LNCaP clone FGC (cell line): ENCODE measurements around the gene GFRA1.

Experiments
- DNase-seq: peaks from one replicate; pipeline ENCODE4 v3.0.0-alpha.2; 2011; ENCODE audit warnings: low read depth
- H3K4me3 ChIP-seq: 2 replicates; pipeline ENCODE4 v1.5.1; 2011; ENCODE audit warnings: mild to moderate bottlenecking, low read depth, low read length, control low read depth
- TF ChIP-seq, protein P1 (sequence below): IDR thresholded peaks from 2 replicates; pipeline ENCODE4 v1.5.1; 2012; ENCODE audit warnings: mild to moderate bottlenecking; ENCODE audit not compliant: control insufficient read depth, insufficient read depth; ENCODE audit errors: extremely low read depth

GFRA1 gene

GRCh38 chr10:116287906-116288501 lies 15.0 kb upstream of the GFRA1 start:
- DNase-seq = peak; percentile 23
- TF ChIP-seq, protein P1, sequence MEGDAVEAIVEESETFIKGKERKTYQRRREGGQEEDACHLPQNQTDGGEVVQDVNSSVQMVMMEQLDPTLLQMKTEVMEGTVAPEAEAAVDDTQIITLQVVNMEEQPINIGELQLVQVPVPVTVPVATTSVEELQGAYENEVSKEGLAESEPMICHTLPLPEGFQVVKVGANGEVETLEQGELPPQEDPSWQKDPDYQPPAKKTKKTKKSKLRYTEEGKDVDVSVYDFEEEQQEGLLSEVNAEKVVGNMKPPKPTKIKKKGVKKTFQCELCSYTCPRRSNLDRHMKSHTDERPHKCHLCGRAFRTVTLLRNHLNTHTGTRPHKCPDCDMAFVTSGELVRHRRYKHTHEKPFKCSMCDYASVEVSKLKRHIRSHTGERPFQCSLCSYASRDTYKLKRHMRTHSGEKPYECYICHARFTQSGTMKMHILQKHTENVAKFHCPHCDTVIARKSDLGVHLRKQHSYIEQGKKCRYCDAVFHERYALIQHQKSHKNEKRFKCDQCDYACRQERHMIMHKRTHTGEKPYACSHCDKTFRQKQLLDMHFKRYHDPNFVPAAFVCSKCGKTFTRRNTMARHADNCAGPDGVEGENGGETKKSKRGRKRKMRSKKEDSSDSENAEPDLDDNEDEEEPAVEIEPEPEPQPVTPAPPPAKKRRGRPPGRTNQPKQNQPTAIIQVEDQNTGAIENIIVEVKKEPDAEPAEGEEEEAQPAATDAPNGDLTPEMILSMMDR = peak; percentile 77
- no peak overlapping the region for H3K4me3 ChIP-seq

DNA sequence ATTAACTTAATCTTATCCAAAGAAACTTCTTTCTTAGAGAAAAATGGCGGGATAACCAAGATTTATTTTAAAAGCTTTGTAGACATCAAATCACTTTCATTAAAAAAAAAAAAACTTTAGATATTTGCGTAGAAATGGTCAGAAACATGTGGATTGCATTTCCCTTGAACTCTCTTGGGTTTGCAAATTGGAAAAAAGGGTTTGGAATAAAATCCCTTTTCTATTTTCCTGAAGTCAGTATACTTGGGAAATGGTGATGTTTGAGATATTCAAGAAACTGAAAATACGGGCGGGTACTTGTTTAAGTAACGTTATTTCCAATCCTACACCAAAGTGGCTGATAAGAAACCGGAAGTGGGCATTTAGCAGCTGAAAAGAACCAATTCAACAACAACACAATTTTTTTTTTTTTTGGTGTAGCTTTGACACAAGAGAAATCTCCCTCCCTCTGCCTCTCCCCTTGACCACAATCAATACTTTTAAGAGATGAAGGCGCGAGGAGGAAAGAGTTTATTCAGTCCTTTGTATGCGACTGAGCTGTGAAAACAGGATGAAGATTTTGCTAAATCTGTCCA lies 13.7 kb upstream of the GFRA1 start:
- DNase-seq = no peak
- TF ChIP-seq, protein P1 = no peak
- no peak overlapping the region for H3K4me3 ChIP-seq

- no peak overlapping the region for H3K4me3 ChIP-seq
- DNase-seq = no peak
- TF ChIP-seq, protein P1 = no peak
Measured at GRCh38 chr10:116281775-116282174, 8.8 kb upstream of the GFRA1 start.

DNA sequence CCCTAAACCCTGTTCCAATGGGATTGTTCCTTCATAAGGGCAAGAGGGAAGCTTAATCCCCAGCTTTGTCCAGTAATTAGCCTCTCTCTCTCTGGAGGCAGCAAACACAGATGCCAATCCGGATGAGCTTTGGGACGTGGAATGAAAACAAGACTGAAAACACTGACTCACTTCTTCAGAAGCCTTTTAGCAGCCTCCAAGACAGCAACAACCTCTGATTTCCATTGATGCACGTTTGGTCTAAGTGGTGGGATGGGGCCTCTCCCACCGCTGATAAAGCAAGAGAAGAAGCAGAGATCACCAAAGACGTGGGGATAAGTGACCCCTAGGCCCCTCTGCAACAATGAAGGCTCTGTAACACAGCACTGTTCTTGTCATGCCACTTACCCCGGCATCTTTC lies 5.8 kb upstream of the GFRA1 start:
- TF ChIP-seq, protein P1 = no peak
- no peak for DNase-seq
- no peak overlapping the region for H3K4me3 ChIP-seq

GRCh38 chr10:116276981-116277380 lies 4.0 kb upstream of the GFRA1 start:
- no peak overlapping the region for H3K4me3 ChIP-seq
- TF ChIP-seq, protein P1 = no peak
- no peak for DNase-seq

DNA sequence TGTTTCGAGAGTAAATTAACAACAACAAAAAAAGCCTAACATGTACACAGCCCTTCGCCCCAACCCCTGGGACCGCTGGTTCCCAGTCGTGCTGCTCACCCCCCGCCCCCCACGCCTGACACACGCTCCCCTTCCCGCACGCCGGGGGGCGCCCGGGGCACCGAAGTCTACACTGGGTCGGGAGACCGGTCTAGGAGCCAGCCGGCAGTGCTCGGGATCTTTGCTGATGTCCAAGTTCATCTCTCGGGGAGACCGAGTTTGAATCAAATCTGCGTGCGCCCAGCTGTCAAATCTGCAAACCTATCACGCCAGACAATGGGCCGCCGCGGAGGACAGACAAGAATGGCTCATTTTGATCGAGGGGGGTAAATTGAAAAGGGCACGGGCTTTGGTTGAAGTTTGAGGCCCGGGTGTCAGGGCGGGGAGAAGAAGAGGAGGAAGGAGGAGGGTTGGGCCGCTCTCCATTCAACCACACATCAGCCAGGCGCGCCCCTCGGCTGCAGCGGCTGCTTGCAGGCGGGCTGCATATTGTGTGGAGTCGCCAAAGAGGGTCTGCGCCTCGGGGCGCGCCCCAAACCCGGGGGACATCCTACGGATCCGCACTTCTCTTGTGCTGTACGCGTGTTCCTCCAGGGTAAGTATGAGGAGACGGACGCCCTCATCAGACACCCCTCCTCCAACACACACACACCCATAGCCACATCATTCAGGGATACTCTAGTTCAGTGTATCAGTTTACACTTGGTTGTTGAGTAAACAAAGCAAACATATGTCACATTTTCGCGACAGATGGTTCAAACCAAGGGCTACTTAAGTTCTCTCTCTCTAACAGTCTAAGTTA lies 1.3 kb upstream of the GFRA1 start:
- TF ChIP-seq, protein P1 = no peak
- no peak overlapping the region for H3K4me3 ChIP-seq
- no peak for DNase-seq
